HEK293 (cell line): ENCODE results near the gene RETREG2.

Experiments used
- CTCF ChIP-seq: fragments of 450-650 bp; formaldehyde crosslinking; IDR thresholded peaks from 2 replicates; pipeline ENCODE4 v1.5.1; 2016; ENCODE audit warnings: missing biosample characterization, missing genetic modification characterization
- ZNF600 ChIP-seq: fragments of 450-650 bp; formaldehyde crosslinking; IDR thresholded peaks from 2 replicates; pipeline ENCODE4 v1.5.1; 2016; ENCODE audit warnings: missing biosample characterization, missing genetic modification characterization
- ZNF624 ChIP-seq: fragments of 450-650 bp; formaldehyde crosslinking; IDR thresholded peaks from 2 replicates; pipeline ENCODE4 v1.5.1; 2017; ENCODE audit warnings: missing biosample characterization, missing genetic modification characterization
- ZNF792 ChIP-seq: fragments of 450-650 bp; formaldehyde crosslinking; IDR thresholded peaks from 2 replicates; pipeline ENCODE4 v1.5.1; 2016; ENCODE audit warnings: missing biosample characterization, missing genetic modification characterization
- ZNF830 ChIP-seq: fragments of 450-650 bp; IDR thresholded peaks from 2 replicates; pipeline ENCODE4 v1.5.0; 2018; ENCODE audit warnings: missing biosample characterization, missing genetic modification characterization, low read depth, mild to moderate bottlenecking, moderate library complexity
- TF ChIP-seq, protein P1 (sequence below): fragments of 450-650 bp; formaldehyde crosslinking; IDR thresholded peaks from 2 replicates; pipeline ENCODE4 v1.5.1; 2016; ENCODE audit warnings: missing biosample characterization, missing genetic modification characterization
- TF ChIP-seq, protein P2 (sequence below): fragments of 450-650 bp; formaldehyde crosslinking; IDR thresholded peaks from 2 replicates; pipeline ENCODE4 v1.5.1; 2016; ENCODE audit warnings: missing biosample characterization, missing genetic modification characterization
- TF ChIP-seq, protein P3 (sequence below): fragments of 450-650 bp; formaldehyde crosslinking; IDR thresholded peaks from 2 replicates; pipeline ENCODE4 v1.5.1; 2016; ENCODE audit warnings: missing biosample characterization, missing genetic modification characterization

DNA sequence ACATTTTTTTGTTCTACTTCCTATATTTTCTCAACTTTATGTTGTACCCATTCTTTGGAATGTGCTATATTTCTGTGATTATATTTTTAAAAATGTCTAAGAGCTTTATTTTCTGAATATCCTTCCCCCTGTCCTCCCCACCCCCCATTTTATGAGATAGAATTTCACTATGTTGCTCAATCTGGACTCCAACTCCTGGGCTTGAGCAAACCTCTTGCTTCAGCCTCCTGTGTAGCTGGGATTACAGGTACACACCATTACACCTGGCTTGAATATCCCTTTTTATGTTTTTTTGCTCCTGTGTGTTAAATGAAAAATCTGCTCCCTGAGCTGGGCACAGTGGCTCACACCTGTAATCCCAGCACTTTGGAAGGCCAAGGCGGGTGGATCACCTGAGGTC, 19.3 kb downstream of the RETREG2 start:
- TF ChIP-seq ZNF792: no peak
- TF ChIP-seq, protein P1, sequence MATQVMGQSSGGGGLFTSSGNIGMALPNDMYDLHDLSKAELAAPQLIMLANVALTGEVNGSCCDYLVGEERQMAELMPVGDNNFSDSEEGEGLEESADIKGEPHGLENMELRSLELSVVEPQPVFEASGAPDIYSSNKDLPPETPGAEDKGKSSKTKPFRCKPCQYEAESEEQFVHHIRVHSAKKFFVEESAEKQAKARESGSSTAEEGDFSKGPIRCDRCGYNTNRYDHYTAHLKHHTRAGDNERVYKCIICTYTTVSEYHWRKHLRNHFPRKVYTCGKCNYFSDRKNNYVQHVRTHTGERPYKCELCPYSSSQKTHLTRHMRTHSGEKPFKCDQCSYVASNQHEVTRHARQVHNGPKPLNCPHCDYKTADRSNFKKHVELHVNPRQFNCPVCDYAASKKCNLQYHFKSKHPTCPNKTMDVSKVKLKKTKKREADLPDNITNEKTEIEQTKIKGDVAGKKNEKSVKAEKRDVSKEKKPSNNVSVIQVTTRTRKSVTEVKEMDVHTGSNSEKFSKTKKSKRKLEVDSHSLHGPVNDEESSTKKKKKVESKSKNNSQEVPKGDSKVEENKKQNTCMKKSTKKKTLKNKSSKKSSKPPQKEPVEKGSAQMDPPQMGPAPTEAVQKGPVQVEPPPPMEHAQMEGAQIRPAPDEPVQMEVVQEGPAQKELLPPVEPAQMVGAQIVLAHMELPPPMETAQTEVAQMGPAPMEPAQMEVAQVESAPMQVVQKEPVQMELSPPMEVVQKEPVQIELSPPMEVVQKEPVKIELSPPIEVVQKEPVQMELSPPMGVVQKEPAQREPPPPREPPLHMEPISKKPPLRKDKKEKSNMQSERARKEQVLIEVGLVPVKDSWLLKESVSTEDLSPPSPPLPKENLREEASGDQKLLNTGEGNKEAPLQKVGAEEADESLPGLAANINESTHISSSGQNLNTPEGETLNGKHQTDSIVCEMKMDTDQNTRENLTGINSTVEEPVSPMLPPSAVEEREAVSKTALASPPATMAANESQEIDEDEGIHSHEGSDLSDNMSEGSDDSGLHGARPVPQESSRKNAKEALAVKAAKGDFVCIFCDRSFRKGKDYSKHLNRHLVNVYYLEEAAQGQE (tag by site-specific recombination): no peak
- no peak for TF ChIP-seq ZNF624 (tag by site-specific recombination)
- TF ChIP-seq ZNF830 (tag by site-specific recombination): no peak
- no peak for TF ChIP-seq CTCF (tag by site-specific recombination)
- TF ChIP-seq, protein P2, sequence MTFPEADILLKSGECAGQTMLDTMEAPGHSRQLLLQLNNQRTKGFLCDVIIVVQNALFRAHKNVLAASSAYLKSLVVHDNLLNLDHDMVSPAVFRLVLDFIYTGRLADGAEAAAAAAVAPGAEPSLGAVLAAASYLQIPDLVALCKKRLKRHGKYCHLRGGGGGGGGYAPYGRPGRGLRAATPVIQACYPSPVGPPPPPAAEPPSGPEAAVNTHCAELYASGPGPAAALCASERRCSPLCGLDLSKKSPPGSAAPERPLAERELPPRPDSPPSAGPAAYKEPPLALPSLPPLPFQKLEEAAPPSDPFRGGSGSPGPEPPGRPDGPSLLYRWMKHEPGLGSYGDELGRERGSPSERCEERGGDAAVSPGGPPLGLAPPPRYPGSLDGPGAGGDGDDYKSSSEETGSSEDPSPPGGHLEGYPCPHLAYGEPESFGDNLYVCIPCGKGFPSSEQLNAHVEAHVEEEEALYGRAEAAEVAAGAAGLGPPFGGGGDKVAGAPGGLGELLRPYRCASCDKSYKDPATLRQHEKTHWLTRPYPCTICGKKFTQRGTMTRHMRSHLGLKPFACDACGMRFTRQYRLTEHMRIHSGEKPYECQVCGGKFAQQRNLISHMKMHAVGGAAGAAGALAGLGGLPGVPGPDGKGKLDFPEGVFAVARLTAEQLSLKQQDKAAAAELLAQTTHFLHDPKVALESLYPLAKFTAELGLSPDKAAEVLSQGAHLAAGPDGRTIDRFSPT (tag by site-specific recombination): no peak
- no peak for TF ChIP-seq ZNF600
- TF ChIP-seq, protein P3, sequence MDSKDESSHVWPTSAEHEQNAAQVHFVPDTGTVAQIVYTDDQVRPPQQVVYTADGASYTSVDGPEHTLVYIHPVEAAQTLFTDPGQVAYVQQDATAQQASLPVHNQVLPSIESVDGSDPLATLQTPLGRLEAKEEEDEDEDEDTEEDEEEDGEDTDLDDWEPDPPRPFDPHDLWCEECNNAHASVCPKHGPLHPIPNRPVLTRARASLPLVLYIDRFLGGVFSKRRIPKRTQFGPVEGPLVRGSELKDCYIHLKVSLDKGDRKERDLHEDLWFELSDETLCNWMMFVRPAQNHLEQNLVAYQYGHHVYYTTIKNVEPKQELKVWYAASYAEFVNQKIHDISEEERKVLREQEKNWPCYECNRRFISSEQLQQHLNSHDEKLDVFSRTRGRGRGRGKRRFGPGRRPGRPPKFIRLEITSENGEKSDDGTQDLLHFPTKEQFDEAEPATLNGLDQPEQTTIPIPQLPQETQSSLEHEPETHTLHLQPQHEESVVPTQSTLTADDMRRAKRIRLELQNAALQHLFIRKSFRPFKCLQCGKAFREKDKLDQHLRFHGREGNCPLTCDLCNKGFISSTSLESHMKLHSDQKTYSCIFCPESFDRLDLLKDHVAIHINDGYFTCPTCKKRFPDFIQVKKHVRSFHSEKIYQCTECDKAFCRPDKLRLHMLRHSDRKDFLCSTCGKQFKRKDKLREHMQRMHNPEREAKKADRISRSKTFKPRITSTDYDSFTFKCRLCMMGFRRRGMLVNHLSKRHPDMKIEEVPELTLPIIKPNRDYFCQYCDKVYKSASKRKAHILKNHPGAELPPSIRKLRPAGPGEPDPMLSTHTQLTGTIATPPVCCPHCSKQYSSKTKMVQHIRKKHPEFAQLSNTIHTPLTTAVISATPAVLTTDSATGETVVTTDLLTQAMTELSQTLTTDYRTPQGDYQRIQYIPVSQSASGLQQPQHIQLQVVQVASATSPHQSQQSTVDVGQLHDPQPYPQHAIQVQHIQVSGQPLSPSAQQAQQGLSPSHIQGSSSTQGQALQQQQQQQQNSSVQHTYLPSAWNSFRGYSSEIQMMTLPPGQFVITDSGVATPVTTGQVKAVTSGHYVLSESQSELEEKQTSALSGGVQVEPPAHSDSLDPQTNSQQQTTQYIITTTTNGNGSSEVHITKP (tag by site-specific recombination): no peak
